ENCODE measurements around the gene AGPAT3.

AGPAT3 gene

DNA sequence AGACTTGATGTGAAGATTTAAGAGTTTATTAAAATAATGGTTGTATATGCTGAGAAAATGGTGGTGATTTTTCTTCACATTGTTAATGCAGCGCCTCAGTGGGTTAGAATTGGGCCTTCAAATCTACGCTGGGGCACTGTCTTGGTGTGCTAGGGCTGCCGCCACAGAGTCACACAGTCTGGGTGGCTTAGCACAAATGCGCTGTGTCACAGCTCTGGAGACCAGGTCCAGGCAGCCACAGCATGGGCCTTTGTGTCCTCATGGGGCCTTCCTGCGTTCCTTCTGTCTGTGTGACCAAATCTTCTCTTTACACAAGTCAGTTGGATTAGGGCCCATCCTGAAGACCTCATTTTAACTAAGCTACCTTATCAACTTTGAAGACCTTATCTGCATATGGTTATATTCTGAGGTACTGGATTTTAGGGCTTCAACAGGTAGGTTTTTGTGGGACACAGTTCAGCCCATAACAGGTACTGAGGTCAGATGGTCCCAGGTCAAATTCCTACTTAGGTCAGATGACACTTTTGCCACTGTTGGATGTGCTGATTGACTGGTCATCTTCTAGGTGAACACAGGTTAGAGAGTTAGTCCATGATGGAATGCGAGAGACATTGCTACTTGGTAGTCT is 164.6 kb downstream of the AGPAT3 start:
- DNase-seq = no peak

DNA sequence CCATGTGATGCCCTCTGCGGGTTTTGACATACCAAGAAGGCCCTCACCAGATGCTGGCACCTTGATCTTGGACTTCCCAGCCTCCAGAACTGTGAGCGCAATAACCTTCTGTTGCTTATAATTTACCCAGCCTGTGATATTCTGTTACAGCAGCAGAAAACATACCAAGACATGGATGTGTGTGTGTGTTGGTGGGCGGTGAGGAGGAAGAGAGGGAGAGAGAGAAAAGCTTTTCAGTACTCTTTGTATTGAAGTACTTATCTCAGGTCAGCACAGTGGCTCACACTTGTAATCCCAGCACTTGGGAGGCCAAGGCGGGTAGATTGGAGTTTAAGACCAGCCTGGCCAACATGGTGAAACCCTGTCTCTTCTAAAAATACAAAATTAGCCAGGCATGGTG is 170.2 kb downstream of the AGPAT3 start:
- no peak for DNase-seq

Measured in right forelimb (tissue), 1 donor.